Measurements from ENCODE around the gene GOSR1.
"Not testable (repeated sequence)": the region's sequence is repeated elsewhere in the genome, so short reads cannot be mapped to it uniquely, and the experiment has no call there.

Gene GOSR1

DNA sequence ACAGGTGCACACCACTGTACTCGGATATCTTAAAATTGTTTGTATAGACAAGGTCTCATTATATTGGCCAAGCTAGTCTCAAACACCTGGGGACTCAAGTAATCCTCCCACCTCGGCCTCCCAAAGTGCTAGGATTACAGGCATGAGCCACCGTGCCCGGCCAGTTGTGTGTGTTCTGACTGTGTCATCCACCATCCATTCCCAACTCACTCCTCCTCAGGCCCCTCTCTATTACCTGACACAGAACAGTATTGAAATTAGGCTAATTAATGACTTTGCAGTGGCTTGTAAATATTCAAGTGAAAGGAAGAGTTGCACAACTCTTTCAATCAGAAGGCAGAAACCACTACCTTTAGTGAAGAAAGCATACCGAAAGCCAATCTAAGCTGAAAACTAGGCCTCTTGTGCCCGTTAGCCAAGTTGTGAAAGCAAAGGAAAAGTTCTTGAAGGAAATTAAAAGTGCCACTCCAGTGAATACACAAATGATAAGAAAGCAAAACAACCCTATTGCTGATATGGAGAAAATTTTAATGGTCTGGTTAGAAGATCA, 28.7 kb downstream of the GOSR1 start:
- DNase-seq (ENCODE audit: low spot score), result no peak

- no peak for DNase-seq (ENCODE audit: low spot score)
These were observed 29.3 kb downstream of the GOSR1 start for GRCh38 chr17:30506481-30506880.

DNA sequence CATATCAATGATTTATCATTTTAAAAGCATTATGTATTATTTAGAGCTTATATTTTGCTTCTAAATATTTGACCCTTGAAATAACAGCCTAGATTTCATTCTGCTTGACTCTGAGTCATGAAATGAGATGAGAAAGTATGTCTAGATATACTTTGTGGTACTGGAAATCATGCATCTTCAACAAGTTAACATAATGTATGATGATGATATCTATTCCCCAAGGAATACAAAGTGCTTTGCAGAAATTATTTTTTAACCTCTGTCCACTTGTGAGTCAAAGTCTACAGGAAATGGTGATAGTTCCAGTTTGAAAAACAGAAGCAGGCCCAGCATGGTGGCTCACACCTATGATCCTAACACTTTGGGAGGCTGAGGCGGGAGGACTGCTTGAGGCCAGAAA, 36.1 kb downstream of the GOSR1 start:
- DNase-seq (ENCODE audit: low spot score), result peak; percentile 14

GRCh38 chr17:30514895-30515596, 37.8 kb downstream of the GOSR1 start:
- DNase-seq (ENCODE audit: low spot score), result no peak

DNA sequence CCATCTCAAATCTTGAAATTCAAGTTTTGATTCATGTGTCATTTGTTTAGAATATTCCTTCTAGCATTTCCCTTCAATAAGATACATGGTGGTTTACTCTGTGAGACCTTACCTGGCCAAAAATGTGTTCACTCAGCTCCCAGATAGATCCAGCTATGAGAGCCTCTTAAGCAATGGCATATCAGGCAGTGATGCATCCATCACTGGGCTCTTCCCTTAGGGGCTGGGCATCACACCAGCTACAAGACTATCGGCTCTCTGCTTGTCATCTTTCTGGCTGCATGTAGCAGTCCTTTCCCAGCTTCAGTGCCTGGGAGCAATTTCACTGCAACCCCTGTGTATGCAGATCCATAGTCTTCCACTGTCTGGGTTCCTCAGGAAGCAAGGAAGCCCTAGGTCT, 40.6 kb downstream of the GOSR1 start:
- DNase-seq (ENCODE audit: low spot score), result peak; percentile 13

DNA sequence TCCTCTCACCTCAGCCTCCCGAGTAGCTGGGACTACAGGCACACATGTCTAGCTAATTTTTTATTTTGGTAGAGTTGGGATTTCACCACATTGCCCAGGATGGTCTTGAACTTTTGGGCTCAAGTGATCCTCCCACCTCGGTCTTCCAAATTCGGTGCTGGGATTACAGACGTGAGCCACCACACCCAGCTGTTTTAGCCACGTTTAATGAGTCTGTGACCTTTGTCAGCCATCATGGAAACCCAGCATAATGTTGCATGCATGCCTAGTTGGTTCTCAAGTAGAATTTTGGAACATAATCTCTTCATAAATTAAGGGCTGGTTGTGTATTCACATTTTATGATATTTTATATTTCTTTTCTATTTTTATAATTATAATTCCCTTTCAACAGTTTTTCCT, 42.0 kb downstream of the GOSR1 start:
- DNase-seq (ENCODE audit: low spot score), result no peak

DNA sequence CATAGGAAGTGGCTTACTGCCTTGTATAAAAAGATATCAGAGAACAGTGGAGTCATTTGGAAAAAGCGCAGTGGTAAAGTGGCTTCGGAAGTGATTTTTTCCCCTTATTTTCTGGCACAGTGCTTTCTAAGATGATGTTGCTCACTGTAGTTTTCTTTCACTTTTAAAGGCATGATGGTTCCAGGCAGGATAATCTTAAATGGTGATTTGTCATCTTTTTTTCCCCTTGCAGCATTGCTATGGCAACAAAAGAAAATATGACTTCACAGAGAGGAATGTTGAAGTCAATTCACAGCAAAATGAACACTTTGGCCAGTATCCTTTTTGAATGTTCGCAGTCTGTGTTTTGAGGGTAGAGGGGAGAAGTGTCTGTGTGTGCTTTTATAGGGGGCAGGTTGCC, 42.5 kb downstream of the GOSR1 start:
- peak; percentile 76 for DNase-seq (ENCODE audit: low spot score)

- DNase-seq (ENCODE audit: low spot score), result peak; percentile 74
These were observed 43.2 kb downstream of the GOSR1 start for GRCh38 chr17:30520436-30520835.

DNA sequence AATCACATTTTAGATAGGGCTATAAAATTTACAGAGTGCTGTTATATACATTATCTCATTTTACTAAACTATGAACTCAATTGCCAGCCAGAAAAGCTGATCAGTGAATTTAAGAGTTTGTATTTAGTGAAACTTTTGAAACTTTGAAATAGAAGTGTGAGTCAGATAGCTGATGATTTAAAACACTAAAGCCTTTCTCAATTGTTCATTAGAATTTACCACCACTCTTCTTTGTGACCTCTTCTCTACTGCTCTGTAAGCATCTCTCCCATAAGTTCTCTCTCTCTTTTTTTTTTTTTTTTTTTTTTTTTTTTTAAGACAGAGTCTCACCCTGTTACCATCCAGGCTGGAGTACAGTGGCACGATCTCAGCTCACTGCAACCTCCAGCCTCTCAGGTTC, 43.7 kb downstream of the GOSR1 start:
- DNase-seq (ENCODE audit: low spot score), result no peak

GRCh38 chr17:30521766-30522165, 44.6 kb downstream of the GOSR1 start:
- DNase-seq (ENCODE audit: low spot score), result no peak

- DNase-seq (ENCODE audit: low spot score), result not testable (repeated sequence)
These were observed 46.0 kb downstream of the GOSR1 start for GRCh38 chr17:30523236-30523635.

DNA sequence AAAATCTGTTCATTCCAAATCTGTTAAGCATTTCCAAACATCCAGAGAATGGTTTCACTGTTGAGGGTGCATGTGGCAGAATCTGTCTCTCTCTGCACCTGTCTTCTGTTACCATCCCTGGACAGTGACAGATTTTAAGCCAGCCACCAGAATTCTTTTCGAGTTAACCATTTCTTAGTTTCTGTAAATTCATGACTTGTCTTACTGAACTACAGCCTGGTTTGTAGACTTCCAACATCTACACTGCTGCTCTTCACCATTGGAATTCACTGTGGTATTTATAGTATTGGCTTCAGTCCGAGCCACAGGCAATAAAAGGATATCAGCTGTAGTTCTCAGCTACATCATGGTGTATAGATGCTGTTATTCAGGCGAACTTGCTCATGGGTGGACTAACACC, 47.6 kb downstream of the GOSR1 start:
- peak; percentile 67 for DNase-seq (ENCODE audit: low spot score)

DNA sequence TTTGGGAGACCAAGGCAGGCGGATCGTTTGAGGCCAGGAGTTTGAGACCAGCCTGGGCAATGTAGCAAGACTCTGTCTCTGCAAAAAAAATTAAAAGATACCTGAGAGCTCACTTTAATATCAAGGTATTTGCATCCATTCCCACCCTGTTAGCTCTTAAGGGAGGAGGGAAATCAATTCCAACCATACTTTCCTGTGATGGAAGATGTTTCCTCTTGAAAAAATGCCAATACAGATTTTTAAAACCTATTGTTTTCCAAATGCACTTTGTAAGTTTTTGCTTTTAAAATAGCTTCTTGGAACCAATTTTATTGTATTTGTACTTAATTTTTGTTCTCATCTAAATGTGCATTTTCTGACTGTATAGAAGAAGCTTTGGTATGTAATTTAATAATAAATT, 49.2 kb downstream of the GOSR1 start:
- no peak for DNase-seq (ENCODE audit: low spot score)

DNA sequence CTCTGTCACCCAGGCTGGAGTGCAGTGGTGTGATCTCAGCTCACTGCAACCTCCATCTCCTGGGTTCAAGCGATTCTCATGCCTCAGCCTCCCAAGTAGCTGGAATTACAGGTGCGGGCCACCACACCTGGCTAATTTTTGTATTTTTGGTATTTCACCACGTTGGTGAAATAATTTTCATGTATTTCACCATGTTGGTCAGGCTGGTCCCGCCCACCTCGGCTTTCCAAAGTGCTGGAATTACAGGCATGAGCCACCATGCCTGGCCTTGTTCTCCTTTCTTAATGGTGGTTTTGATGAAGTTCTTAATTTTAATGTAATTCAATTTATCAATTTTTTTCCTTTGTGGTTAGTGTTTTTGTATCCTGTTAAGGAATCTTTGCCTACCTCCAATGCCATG, 51.5 kb downstream of the GOSR1 start:
- DNase-seq (ENCODE audit: low spot score), result not testable (repeated sequence)

GRCh38 chr17:30530346-30531025, 53.3 kb downstream of the GOSR1 start:
- DNase-seq (ENCODE audit: low spot score), result peak; percentile 84

DNA sequence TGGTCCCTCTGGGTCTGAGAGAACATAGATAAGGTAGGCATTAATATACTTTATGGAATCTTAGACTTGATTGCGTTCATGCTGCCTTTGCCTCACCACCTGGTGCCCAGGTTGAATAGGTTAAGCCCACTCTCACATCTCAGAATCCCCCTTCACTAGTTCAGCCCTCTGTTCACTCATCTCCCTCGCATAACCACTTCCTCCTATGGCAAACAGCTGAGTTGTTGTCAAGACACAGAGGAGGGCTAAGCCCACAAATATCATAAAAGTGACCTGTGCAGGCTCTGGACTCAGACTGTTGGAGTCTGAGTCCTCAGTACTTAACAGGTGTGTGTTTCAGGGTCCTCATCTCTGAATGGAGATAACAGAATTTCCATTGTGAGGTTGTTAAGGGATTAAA, 55.7 kb downstream of the GOSR1 start:
- no peak for DNase-seq (ENCODE audit: low spot score)

DNA sequence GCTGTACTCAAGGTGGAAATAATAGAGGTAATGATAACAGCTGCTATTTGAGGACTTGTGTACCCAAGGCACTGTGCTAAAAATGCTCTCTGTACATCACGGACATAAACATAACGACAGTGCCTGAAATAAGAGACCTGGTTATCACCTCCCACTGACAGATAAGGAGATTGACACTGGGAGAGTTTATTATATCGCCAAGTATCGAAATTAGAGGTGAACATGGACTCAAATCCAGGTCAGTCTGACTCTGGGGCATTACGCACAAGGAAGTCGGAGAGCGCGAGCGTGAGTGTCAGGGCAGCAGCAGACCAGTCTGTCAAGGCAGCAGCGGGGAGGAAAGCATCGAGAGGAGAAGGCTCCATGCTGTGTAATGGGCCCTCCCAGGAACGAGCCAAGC, 57.1 kb downstream of the GOSR1 start:
- no peak for DNase-seq (ENCODE audit: low spot score)

DNA sequence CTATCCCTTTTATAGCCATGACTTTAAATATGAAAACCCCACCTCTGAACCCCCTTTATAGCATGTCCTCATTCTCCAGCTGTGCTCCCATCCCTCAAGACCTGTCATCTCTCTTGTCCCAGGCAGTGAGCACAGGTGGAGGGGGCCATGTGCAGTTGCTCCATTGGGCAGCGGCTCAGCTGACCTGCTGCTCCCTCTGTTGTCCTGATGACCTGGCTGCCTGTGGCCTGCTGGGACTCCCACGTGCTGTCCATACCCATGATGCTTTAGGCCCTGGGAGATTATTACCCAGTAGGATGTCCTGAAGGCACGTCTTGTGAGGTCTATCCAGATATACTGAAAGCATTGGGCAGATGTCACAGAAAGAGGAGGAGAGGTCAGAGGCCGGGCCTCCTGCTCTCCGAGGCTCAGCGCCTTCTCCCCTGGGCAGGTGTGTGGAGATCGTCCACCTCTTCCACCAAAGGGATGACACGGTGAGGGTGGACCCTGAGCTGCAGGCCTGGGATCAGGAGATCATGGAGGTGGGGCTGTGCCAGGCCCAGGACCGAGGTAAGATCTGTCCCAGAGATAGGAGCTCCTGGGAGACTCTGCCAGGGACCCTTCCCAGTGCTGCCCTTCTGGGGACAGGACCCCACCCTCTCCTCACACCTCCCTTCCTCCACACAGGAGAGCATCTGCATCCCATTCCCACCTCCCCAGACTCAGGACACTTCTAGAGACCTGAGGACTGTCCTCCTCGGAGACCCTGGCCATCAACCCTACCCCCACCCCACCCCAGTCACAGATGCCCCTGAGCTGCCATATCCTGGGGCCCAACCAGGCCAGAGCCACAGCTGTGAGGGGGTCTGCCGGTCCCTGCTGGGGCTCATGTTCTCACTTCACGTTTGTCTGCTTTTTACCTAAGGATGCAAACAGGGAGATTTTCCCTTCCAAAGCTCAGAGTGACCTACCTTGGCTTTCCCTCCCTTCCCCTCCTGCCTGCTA, 58.0 kb downstream of the GOSR1 start:
- no peak for DNase-seq (ENCODE audit: low spot score)

GRCh38 chr17:30536846-30537245, 59.6 kb downstream of the GOSR1 start:
- not testable (repeated sequence) for DNase-seq (ENCODE audit: low spot score)

DNA sequence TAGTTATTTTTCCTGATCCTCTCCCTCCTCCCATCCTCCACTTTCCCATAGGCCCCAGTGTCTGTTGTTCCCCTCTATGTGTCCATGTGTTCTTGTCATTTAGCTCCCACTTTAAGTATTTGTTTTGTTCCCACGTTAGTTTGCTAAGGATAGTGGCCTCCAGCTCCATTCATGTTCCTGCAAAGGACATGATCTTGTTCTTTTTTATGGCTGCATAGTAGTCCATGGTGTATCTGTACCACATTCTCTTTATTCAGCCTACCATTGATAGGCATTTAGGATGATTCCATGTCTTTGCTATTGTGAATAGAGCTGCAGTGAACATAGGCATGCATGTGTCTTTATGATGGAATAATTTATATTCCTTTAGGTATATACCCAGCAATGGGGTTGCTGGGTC, 60.5 kb downstream of the GOSR1 start:
- not testable (repeated sequence) for DNase-seq (ENCODE audit: low spot score)

- DNase-seq (ENCODE audit: low spot score), result no peak
These were observed 64.6 kb downstream of the GOSR1 start for GRCh38 chr17:30541802-30542201.

DNA sequence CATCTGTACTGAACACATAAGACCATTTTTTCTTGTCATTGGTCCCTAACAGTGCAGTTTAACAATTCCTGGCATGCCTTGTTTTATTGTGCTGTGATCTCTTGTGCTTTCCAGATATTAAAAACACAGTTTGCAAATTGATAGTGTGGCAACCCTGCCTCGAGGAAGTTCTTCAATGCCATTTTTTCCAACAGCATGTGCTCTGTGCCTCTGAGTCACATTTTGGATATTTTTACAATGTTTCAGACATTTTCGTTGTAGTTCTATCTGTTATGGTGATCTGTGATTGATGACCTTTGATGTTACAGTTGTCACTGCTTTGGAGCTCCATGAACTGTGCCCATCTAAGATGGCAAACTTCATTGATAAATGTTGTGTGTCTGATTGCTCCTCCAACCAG, 66.2 kb downstream of the GOSR1 start:
- DNase-seq (ENCODE audit: low spot score), result no peak

All from GM03348 (cell line).